Measurements from ENCODE around the gene CPVL.

Gene CPVL

GRCh38 chr7:28989211-28989980 lies 156.9 kb downstream of the CPVL start:
- Histone ChIP-seq H3K4me3 (ENCODE audit: low read depth in 1 of 2, low read length in 1 of 2) (no peak overlapping the region), H3K27me3 (no peaks in the 10 kb centered on the region), H3K9me3 (no peaks in the 10 kb centered on the region), H3K4me1 (ENCODE audit: control insufficient read depth in 1 of 2, insufficient read depth in 1 of 2, low read depth in 1 of 2, low read length in 1 of 2) (peaks cover 25 to 36% of the 10 kb centered on the region in 2 experiments), H3K36me3 (no peaks in the 10 kb centered on the region), H3K27ac (no peak overlapping the region)
- no peak for TF ChIP-seq CTCF (IDR thresholded peaks at IDR 0.05)

- no peak overlapping the region for H3K27ac ChIP-seq
- no peak for TF ChIP-seq CTCF (IDR thresholded peaks at IDR 0.05)
These were observed 157.5 kb downstream of the CPVL start for GRCh38 chr7:28988810-28989209.

GRCh38 chr7:28988091-28988490 lies 158.2 kb downstream of the CPVL start:
- no peak for TF ChIP-seq CTCF (IDR thresholded peaks at IDR 0.05)
- Histone ChIP-seq H3K9me3 (no peaks in the 10 kb centered on the region), H3K4me3 (ENCODE audit: low read depth in 1 of 2, low read length in 1 of 2) (no peak overlapping the region), H3K27me3 (no peaks in the 10 kb centered on the region), H3K4me1 (ENCODE audit: control insufficient read depth in 1 of 2, insufficient read depth in 1 of 2, low read depth in 1 of 2, low read length in 1 of 2) (peaks cover 25 to 36% of the 10 kb centered on the region in 2 experiments), H3K27ac (no peak overlapping the region), H3K36me3 (no peaks in the 10 kb centered on the region)

More at GRCh38 chr7:28988810-28989209, 157.5 kb downstream of the CPVL start:
- no peaks in the 10 kb centered on the region for H3K36me3 ChIP-seq
- H3K4me1 ChIP-seq (ENCODE audit: control insufficient read depth in 1 of 2, insufficient read depth in 1 of 2, low read depth in 1 of 2, low read length in 1 of 2): peaks cover 25 to 36% of the 10 kb centered on the region in 2 experiments
- H3K9me3 ChIP-seq: no peaks in the 10 kb centered on the region
- H3K27me3 ChIP-seq: no peaks in the 10 kb centered on the region
- no peak overlapping the region for H3K4me3 ChIP-seq (ENCODE audit: low read depth in 1 of 2, low read length in 1 of 2)

GRCh38 chr7:28986765-28987110 lies 159.6 kb downstream of the CPVL start:
- no peaks in the 10 kb centered on the region for H3K36me3 ChIP-seq
- peak overlapping the region; percentile 39 for H3K27ac ChIP-seq
- no peaks in the 10 kb centered on the region for H3K9me3 ChIP-seq
- no peaks in the 10 kb centered on the region for H3K27me3 ChIP-seq
- no peak for TF ChIP-seq CTCF (IDR thresholded peaks at IDR 0.05)
- H3K4me3 ChIP-seq (ENCODE audit: low read depth in 1 of 2, low read length in 1 of 2): no peak overlapping the region
- H3K4me1 ChIP-seq (ENCODE audit: control insufficient read depth in 1 of 2, insufficient read depth in 1 of 2, low read depth in 1 of 2, low read length in 1 of 2): peaks cover 25 to 36% of the 10 kb centered on the region in 2 experiments

GRCh38 chr7:28986028-28986764 lies 160.1 kb downstream of the CPVL start:
- peaks cover 25 to 36% of the 10 kb centered on the region in 2 experiments for H3K4me1 ChIP-seq (ENCODE audit: control insufficient read depth in 1 of 2, insufficient read depth in 1 of 2, low read depth in 1 of 2, low read length in 1 of 2)
- no peaks in the 10 kb centered on the region for H3K9me3 ChIP-seq
- H3K27ac ChIP-seq: no peak overlapping the region
- TF ChIP-seq CTCF (IDR thresholded peaks at IDR 0.05): no peak
- H3K27me3 ChIP-seq: no peaks in the 10 kb centered on the region
- H3K36me3 ChIP-seq: no peaks in the 10 kb centered on the region
- no peak overlapping the region for H3K4me3 ChIP-seq (ENCODE audit: low read depth in 1 of 2, low read length in 1 of 2)

Measured in neutrophil (primary cell).